GOT3 (cell line): ENCODE data around the gene KRT39.
"Not testable (repeated sequence)": the region's sequence is repeated elsewhere in the genome, so short reads cannot be mapped to it uniquely, and the experiment has no call there.

Experiments
- DNase-seq: peaks from one replicate; lab custom pipeline; 2025; ENCODE audit warnings: mixed read lengths; lab: John Stamatoyannopoulos, UW

KRT39 gene

GRCh38 chr17:40938981-40939380 is 27.8 kb downstream of the KRT39 start:
- DNase-seq, result no peak

GRCh38 chr17:40937384-40937819 is 29.3 kb downstream of the KRT39 start, which contains the start of gene KRT23:
Gene KRT23, minus strand, starts transcription at chr17:40937646. Its CDS starts 1,043 bp downstream, at chr17:40936603.
- no peak for DNase-seq

- no peak for DNase-seq
These were observed 29.8 kb downstream of the KRT39 start for GRCh38 chr17:40936976-40937375.

GRCh38 chr17:40936437-40936971 is 30.2 kb downstream of the KRT39 start:
- no peak for DNase-seq

GRCh38 chr17:40935624-40936023 is 31.1 kb downstream of the KRT39 start:
- DNase-seq, result no peak

GRCh38 chr17:40932608-40933007 is 34.1 kb downstream of the KRT39 start:
- DNase-seq, result no peak

GRCh38 chr17:40931311-40931710 is 35.4 kb downstream of the KRT39 start:
- DNase-seq, result no peak

- DNase-seq, result no peak
These were observed 40.4 kb downstream of the KRT39 start for GRCh38 chr17:40926341-40926740.

GRCh38 chr17:40922239-40922638 is 44.5 kb downstream of the KRT39 start:
- DNase-seq, result no peak

- DNase-seq, result no peak
These were observed 45.7 kb downstream of the KRT39 start for GRCh38 chr17:40921026-40921425.

GRCh38 chr17:40917116-40917515 is 49.6 kb downstream of the KRT39 start:
- DNase-seq, result not testable (repeated sequence)

GRCh38 chr17:40916366-40916765 is 50.4 kb downstream of the KRT39 start:
- no peak for DNase-seq

GRCh38 chr17:40915721-40916256 is 51.0 kb downstream of the KRT39 start:
- DNase-seq, result no peak

- DNase-seq, result no peak
These were observed 51.5 kb downstream of the KRT39 start for GRCh38 chr17:40915199-40915661.

- DNase-seq, result no peak
These were observed 52.5 kb downstream of the KRT39 start for GRCh38 chr17:40914075-40914855.

GRCh38 chr17:40912486-40913210 is 54.1 kb downstream of the KRT39 start:
- DNase-seq, result no peak

GRCh38 chr17:40910441-40910841 is 56.3 kb downstream of the KRT39 start:
- DNase-seq, result no peak

- DNase-seq, result no peak
These were observed 57.0 kb downstream of the KRT39 start for GRCh38 chr17:40909755-40910154.

- no peak for DNase-seq
These were observed 57.4 kb downstream of the KRT39 start for GRCh38 chr17:40909351-40909750.
